HTERT RPE-1 (cell line): ENCODE results near the gene HS3ST3B1.

ENCODE experiments used
- in situ Hi-C: fragments of 300-500 bp; cut with MboI; formaldehyde crosslinking; loops from 4 replicates; pipeline ENCODE4 v1.14.3; 2020; ENCODE audit warnings: low sequenced_read_pairs

The HS3ST3B1 gene

GRCh38 chr17:14303343-14304221 is 2.7 kb downstream of the HS3ST3B1 start:
- in situ Hi-C loops, result no loop called here

DNA sequence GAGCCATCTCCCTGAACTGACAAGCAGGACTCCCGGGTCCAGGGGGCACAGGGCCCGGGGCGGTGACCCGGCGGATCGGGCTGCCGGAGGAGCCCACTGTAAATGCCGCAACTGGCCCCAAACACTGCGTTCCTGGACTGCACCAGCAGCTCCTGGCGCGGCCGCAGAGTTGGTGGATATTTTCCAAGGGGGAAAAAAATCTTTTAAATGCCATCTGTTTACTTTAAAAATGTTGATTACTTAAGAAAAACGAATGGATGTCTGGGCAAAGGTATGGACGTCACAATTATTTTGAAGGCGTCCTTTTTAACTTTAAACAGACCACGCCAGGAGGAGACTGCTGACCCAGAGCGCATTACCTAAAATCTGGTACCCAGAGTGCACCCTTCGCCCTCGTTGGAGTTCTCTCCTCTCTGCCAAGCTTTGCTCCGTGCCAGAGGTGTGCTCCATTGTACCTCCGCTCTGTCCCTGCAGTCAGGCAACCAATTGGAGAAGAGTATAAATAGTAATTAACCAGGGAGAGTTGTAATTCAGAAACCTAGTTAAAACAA is 3.4 kb downstream of the HS3ST3B1 start:
- in situ Hi-C loops, result no loop called here

DNA sequence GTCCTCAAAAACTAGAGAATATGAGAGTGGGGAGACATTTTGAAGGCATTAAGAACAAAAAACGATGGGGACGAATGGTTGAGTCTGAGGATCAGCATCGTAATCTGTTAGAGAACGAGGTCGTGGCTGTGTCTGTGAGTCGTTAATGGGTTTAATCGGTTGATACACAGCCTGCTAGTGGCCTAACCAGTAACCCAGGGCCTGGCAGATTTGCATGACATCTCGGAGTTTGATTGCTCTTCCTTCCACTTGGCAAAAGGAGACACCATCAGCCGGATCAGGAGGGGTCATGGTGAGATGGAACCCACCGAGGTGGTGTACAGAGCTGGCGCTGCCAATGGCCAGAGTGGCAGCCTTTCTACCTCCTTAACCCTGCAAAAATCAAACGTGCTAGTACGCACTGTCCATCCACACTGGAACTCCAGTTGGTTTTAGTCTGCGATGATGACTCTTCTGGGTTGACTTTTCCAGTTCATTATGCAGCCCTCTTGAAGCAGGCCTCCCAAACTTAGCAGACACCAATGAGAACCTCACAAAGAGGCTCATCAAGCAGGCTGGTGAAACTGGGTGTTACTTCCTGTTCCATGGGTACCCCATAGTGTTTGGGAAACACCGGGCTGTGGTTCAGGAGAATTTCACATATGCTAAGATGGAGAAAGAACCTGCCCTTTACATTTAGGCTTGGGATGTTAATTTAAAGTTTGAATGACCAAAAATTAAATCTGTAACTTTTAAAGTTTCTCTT is 4.1 kb downstream of the HS3ST3B1 start:
- in situ Hi-C loops, result no loop called here

DNA sequence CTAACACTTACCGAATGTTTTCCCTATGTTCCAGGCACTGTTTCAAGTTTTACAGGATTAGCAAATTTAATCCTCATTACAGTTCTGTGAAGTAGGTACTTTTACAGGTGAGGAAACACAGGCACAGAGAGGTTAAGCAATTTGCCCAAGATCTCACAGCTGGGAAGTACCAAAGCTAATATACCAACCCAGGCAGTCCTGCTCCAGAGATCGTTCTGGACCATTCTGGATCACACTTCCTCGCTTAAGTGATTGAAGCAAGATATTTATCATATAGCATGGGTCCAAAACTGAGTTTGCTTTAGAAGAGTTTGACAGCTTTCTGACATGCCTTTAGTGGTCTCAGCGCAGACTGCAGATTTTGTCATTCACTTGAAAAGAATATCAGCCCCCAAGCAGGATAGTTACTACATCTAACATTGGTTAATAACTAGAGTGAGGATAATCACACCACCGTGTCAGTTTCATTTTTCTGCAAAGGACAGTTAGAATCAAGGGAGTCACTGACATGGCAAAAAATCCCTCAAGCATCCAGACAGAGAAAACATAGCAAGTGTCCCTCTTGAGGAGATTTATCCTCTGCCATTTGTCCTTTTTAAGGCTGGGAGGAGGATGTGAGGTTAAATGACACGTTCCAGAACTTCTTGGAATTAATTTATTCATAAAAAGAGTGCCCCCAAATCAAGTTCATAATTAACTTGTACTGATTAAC is 5.1 kb downstream of the HS3ST3B1 start:
- in situ Hi-C loops, result no loop called here

DNA sequence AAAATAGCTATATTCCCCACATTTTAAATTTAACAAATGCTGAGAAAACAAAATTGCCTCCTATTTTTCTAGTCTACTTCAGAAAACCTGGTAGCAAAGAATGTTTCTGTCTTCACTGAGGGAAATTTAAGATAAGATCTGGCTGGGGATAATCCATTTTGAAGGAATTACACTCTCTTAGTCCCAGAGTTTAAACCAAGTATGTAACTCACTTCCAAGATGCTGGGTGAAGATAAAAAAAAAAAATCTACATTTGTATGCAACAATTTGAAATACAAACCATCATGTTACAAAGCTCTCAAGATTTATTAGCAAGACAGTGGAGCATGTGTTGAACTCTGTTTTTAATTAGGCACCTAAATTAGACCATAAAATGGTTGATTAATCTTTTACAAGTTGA is 5.7 kb downstream of the HS3ST3B1 start:
- in situ Hi-C loops, result no loop called here

- in situ Hi-C loops, result no loop called here
These were observed 6.7 kb downstream of the HS3ST3B1 start for GRCh38 chr17:14307560-14308024.

GRCh38 chr17:14308636-14308964 is 7.7 kb downstream of the HS3ST3B1 start:
- in situ Hi-C loops, result no loop called here

GRCh38 chr17:14308965-14309879 is 8.3 kb downstream of the HS3ST3B1 start:
- in situ Hi-C loops, result no loop called here

DNA sequence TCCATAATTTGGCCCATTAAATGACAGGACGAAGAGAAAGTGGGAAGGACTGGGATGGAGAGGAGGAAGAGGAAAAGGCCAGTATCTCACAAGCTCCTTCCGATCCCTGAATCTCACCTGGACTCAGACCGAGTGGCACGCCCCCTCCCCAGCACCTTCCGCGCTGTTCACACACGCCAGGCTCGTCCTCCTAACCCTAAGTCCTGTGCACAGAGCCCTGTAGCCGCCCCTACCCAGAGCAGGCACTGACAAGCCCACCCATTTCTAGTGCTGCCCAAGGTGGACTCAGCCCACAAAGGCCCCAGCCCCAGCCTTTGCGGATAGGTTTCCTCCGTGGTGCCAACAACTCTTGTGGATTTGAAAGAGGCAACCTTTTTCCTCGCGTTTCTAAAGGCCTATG is 9.2 kb downstream of the HS3ST3B1 start:
- in situ Hi-C loops, result no loop called here

DNA sequence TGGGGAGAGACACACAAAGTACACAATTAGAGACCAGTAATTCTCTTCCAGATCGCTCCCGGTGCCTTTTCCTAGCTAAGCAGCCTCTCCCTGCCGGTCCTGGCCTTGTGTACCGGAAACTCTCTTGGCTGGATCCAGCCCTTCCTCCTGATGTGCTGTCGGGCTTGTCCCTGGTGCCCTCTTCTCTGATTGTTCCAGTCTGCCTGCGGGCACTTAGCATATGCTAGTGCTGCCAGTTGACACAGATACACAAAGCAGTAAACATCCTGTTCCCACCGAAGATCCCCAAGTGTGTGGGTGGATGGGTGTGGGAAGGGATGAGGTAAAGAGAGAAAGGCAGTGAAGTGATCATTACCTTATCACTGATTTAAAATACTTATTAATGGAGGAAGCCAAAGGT is 9.7 kb downstream of the HS3ST3B1 start:
- in situ Hi-C loops, result no loop called here

DNA sequence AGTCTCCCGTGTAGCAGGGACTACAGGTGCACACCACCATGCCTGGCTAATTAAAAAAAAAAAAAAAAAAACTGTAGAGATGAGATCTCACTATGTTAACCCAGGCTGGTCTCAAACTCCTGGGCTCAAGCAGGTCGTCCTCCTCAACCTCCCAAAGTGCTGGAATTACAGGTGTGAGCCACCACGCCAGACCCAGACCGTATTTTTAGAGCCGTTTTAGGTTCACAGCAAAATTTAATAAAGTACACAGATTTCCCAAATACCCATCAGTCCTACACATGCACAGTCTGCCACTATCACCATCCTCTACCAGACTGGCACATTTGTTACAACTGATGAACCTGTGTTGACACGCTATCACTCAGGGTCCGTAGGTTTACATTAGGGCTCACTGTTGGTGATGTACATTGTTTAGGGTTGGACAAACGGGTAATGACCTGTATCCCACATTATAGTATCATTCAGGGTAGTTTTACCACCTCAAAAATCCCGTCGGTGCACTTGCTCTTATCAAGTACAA is 10.4 kb downstream of the HS3ST3B1 start:
- in situ Hi-C loops, result no loop called here

GRCh38 chr17:14311981-14312380 is 11.1 kb downstream of the HS3ST3B1 start:
- in situ Hi-C loops, result no loop called here

- in situ Hi-C loops, result no loop called here
These were observed 11.6 kb downstream of the HS3ST3B1 start for GRCh38 chr17:14312522-14312921.

DNA sequence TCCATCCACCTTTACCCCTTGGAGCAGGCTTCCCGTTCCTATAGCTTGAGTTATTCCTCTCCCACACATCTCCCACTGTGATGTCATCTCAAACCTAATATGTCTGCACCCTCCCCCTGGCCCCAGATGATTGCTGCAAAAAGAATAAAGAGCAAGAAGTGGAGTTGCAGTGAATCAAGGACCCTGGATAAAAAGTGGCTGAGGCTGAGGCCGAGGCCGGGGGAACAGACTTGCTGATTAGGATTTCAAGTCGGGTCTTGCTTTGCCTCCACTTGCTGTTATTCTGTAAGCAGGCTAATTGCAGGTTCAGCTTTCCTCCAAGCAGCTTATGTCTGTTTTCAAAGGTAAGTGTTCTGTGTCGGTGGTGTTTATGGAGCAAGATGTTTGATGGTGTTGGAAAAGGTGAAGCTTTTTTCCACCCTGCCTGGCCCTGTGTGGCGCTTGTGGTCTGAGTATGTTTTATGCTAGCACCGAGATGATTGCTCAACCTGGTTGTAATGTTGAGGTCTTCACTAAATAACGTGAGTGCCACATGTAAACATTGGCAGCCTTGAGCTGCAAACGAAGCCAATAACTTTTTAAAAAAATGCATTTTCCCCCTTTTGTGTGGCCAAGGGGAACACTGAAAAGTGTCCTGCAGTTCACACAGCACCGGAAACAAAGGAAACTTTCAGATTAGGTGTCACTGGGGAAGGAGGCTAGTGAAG is 15.4 kb downstream of the HS3ST3B1 start:
- in situ Hi-C loops, result no loop called here

- in situ Hi-C loops, result no loop called here
These were observed 16.5 kb downstream of the HS3ST3B1 start for GRCh38 chr17:14317383-14317782.

- in situ Hi-C loops, result no loop called here
These were observed 17.4 kb downstream of the HS3ST3B1 start for GRCh38 chr17:14318109-14318917.

- in situ Hi-C loops, result no loop called here
These were observed 18.0 kb downstream of the HS3ST3B1 start for GRCh38 chr17:14318918-14319205.

GRCh38 chr17:14320098-14320497 is 19.2 kb downstream of the HS3ST3B1 start:
- in situ Hi-C loops, result no loop called here
